WTC11 (cell line): Measurements from ENCODE around the gene OR10P1.

Experiments
- ARID4B ChIP-seq: sonication (generic); formaldehyde crosslinking; IDR thresholded peaks from 2 replicates; pipeline ENCODE4 v1.8.0; 2023; ENCODE audit warnings: missing genetic modification reagents, mild to moderate bottlenecking, borderline replicate concordance
- CTCF ChIP-seq: fragments of 200-600 bp; IDR thresholded peaks from 2 replicates; pipeline ENCODE4 v1.8.0; 2022; ENCODE audit warnings: antibody characterized with exemption
- ELF4 ChIP-seq: sonication (generic); formaldehyde crosslinking; IDR thresholded peaks from 2 replicates; pipeline ENCODE4 v1.8.1; 2022; ENCODE audit warnings: low read depth, mild to moderate bottlenecking, moderate library complexity, missing genetic modification reagents
- HMGA2 ChIP-seq: fragments of 250-450 bp; sonication (Bioruptor Pico); IDR thresholded peaks from 2 replicates; pipeline ENCODE4 v1.4.0; 2021; ENCODE audit warnings: mild to moderate bottlenecking, moderate library complexity
- HMGXB4 ChIP-seq: sonication (generic); formaldehyde crosslinking; IDR thresholded peaks from 2 replicates; pipeline ENCODE4 v1.8.1; 2023; ENCODE audit warnings: mild to moderate bottlenecking, moderate library complexity, missing genetic modification reagents
- ZBTB21 ChIP-seq: sonication (generic); formaldehyde crosslinking; IDR thresholded peaks from 2 replicates; pipeline ENCODE4 v1.8.1; 2023; ENCODE audit warnings: mild to moderate bottlenecking, missing genetic modification reagents, borderline replicate concordance
- ZNF416 ChIP-seq: fragments of 250-450 bp; sonication (Bioruptor Pico); IDR thresholded peaks from 2 replicates; pipeline ENCODE4 v1.9.0; 2021; ENCODE audit warnings: mild to moderate bottlenecking, inconsistent platforms

- TF ChIP-seq CTCF (no peak), HMGXB4 (CRISPR knock-in tag) (no peak), ARID4B (no peak), ELF4 (CRISPR knock-in tag) (no peak), ZBTB21 (no peak), HMGA2 (CRISPR knock-in tag) (no peak), ZNF416 (no peak)
These were observed 21.9 kb upstream of the OR10P1 start for GRCh38 chr12:55614764-55615163.
